ENCODE data around the gene BPIFB2. TPM values are rescaled to one million over a fixed set of nuclear protein-coding genes. Genes with fewer than 3 reads are reported as not detected.
A peak's percentile ranks its signal among the peaks of the same experiment; 100 is the strongest.

BPIFB2 gene
- total and polyA plus RNA-seq, 11 donors, result not detected

GRCh38 chr20:33008336-33009213 is 1.1 kb downstream of the BPIFB2 start:
- no peaks in the 10 kb centered on the region for H3K36me3 ChIP-seq
- peaks cover 0 to 8% (median 0%) of the 10 kb centered on the region in 12 donors for H3K9me3 ChIP-seq
- TF ChIP-seq POLR2A (IDR thresholded peaks at IDR 0.05) (no peak), CTCF (IDR thresholded peaks at IDR 0.05) (no peak)
- no peak for ATAC-seq
- intact Hi-C loops (cut with DNase I), result no loop called here
- H3K27me3 ChIP-seq, result peaks cover 0 to 6% (median 0%) of the 10 kb centered on the region in 9 donors
- no peak overlapping the region for H3K27ac ChIP-seq
- H3K4me1 ChIP-seq, result no peaks in the 10 kb centered on the region
- 83 to 88% (median 85%) methylated on average over 21 to 23 of the region's 23 CpGs for WGBS, 4 donors
- DNase-seq, result peak in 1 of 5 donors; percentile 40
- H3K4me3 ChIP-seq, result no peak overlapping the region

- no peak for TF ChIP-seq POLR2A (IDR thresholded peaks at IDR 0.05)
- TF ChIP-seq CTCF (IDR thresholded peaks at IDR 0.05), result no peak
- Histone ChIP-seq H3K36me3 (no peaks in the 10 kb centered on the region), H3K4me3 (no peak overlapping the region), H3K27me3 (peaks cover 0 to 8% (median 0%) of the 10 kb centered on the region in 9 donors), H3K9me3 (peaks cover 0 to 8% (median 0%) of the 10 kb centered on the region in 12 donors), H3K27ac (no peak overlapping the region), H3K4me1 (no peaks in the 10 kb centered on the region)
- ATAC-seq, result no peak
- intact Hi-C loops (cut with DNase I), result no loop called here
- WGBS, 4 donors, result 57 to 66% (median 62%) methylated on average over 15 to 19 of the region's 19 CpGs
- peak in 1 of 5 donors; percentile 44 for DNase-seq
Observed at GRCh38 chr20:33009214-33010132, 2.0 kb downstream of the BPIFB2 start.

- peaks cover 0 to 8% (median 0%) of the 10 kb centered on the region in 9 donors for H3K27me3 ChIP-seq
- WGBS, 4 donors, result 81 to 92% (median 82%) methylated on average over 5 of the region's 5 CpGs
- peaks cover 0 to 5% (median 0%) of the 10 kb centered on the region in 12 donors for H3K9me3 ChIP-seq
- no peak overlapping the region for H3K27ac ChIP-seq
- DNase-seq (no peak), ATAC-seq (no peak)
- H3K36me3 ChIP-seq, result no peaks in the 10 kb centered on the region
- intact Hi-C loops (cut with DNase I), result no loop called here
- no peak overlapping the region for H3K4me3 ChIP-seq
- TF ChIP-seq POLR2A (IDR thresholded peaks at IDR 0.05) (no peak), CTCF (IDR thresholded peaks at IDR 0.05) (no peak)
- H3K4me1 ChIP-seq, result no peaks in the 10 kb centered on the region
Observed at GRCh38 chr20:33010133-33010504, 2.6 kb downstream of the BPIFB2 start.

Data from heart left ventricle (tissue), 16 donors.